IMR-90 (cell line): Measurements from ENCODE around the gene ARHGAP10. TPM values are rescaled to one million over a fixed set of nuclear protein-coding genes. Genes with fewer than 3 reads are reported as not detected.

ENCODE experiments used
- ATAC-seq: fragments of 200-7000 bp; cut with Tn5 transposase; 2 replicates; pipeline ENCODE4 v1.9.1; 2020; ENCODE audit warnings: low read depth, mild to moderate bottlenecking, moderate library complexity
- BruUV-seq: library from RNA; stranded (reverse); fragments of 400-500 nt; replicated peaks from 2 replicates; lab custom pipeline; 2021; lab: Mats Ljungman, UMichigan
- CTCF ChIA-PET: fragments of 300-600 bp; formaldehyde crosslinking; extraction: SDS; loops from one replicate; lab custom pipeline; 2021; ENCODE audit warnings: antibody characterized with exemption; lab: Yijun Ruan, JAX
- POLR2A ChIA-PET: fragments of 300-600 bp; sonication (Branson Sonifier 250); formaldehyde crosslinking; loops from one replicate; lab custom pipeline; 2022; ENCODE audit warnings: antibody characterized with exemption; ENCODE audit not compliant: unreplicated experiment; lab: Charles Lee
- DNase-seq: peaks from one replicate; pipeline ENCODE4 v3.0.0; 2013
- H2AFZ ChIP-seq: replicated peaks from 2 replicates; pipeline ENCODE3; 2013; ENCODE audit warnings: low read length, mild to moderate bottlenecking; ENCODE audit not compliant: poor library complexity
- H2AK5ac ChIP-seq: 2 replicates; pipeline ENCODE4 v1.6.1; 2013; ENCODE audit warnings: low read depth, low read length, inconsistent platforms
- H2AK9ac ChIP-seq: replicated peaks from 2 replicates; pipeline ENCODE3; 2013; ENCODE audit warnings: mild to moderate bottlenecking, low read depth, low read length, moderate library complexity; ENCODE audit not compliant: poor library complexity
- H2BK120ac ChIP-seq: 2 replicates; pipeline ENCODE4 v1.6.1; 2013; ENCODE audit warnings: low read depth, low read length, inconsistent platforms
- H2BK15ac ChIP-seq: 3 replicates; pipeline ENCODE4 v1.6.1; 2013; ENCODE audit warnings: low read depth, low read length, inconsistent platforms
- H2BK20ac ChIP-seq: 2 replicates; pipeline ENCODE4 v1.6.1; 2013; ENCODE audit warnings: low read depth, mild to moderate bottlenecking, inconsistent platforms, low read length, moderate library complexity
- H2BK5ac ChIP-seq: 2 replicates; pipeline ENCODE4 v1.6.1; 2013; ENCODE audit warnings: mild to moderate bottlenecking, low read depth, low read length, inconsistent platforms; ENCODE audit not compliant: poor library complexity, severe bottlenecking
- H3K14ac ChIP-seq: replicated peaks from 2 replicates; pipeline ENCODE4 v1.6.1; 2013; ENCODE audit warnings: low read depth, low read length, inconsistent platforms
- H3K18ac ChIP-seq: 2 replicates; pipeline ENCODE4 v1.6.1; 2013; ENCODE audit warnings: low read depth, low read length, control low read depth
- H3K23ac ChIP-seq: 2 replicates; pipeline ENCODE4 v1.6.1; 2013; ENCODE audit warnings: low read depth, low read length, inconsistent platforms
- H3K27ac ChIP-seq: 2 replicates; pipeline ENCODE4 v1.5.1; 2013; ENCODE audit warnings: mild to moderate bottlenecking, control low read depth, low read length; ENCODE audit not compliant: insufficient read depth
- H3K27me3 ChIP-seq: 2 replicates; pipeline ENCODE4 v1.6.1; 2013; ENCODE audit warnings: low read length; ENCODE audit not compliant: control insufficient read depth, insufficient read depth
- H3K36me3 ChIP-seq: 2 replicates; pipeline ENCODE4 v1.6.1; 2013; ENCODE audit warnings: low read length, mixed read lengths; ENCODE audit not compliant: control insufficient read depth, insufficient read depth
- H3K4ac ChIP-seq: 2 replicates; pipeline ENCODE4 v1.6.1; 2013; ENCODE audit warnings: low read depth, low read length, inconsistent platforms
- H3K4me1 ChIP-seq: 2 replicates; pipeline ENCODE4 v1.6.1; 2013; ENCODE audit warnings: low read length, mixed read lengths; ENCODE audit not compliant: control insufficient read depth, insufficient read depth
- H3K4me2 ChIP-seq: 2 replicates; pipeline ENCODE4 v1.6.1; 2013; ENCODE audit warnings: low read depth, mild to moderate bottlenecking, control low read depth, low read length, moderate library complexity
- H3K4me3 ChIP-seq: 2 replicates; pipeline ENCODE4 v1.5.1; 2013; ENCODE audit warnings: low read depth, mild to moderate bottlenecking, control low read depth, low read length, moderate library complexity; ENCODE audit not compliant: insufficient read depth
- H3K56ac ChIP-seq: 2 replicates; pipeline ENCODE4 v1.6.1; 2013; ENCODE audit warnings: low read length, inconsistent platforms; ENCODE audit not compliant: insufficient read depth; ENCODE audit errors: extremely low read depth
- H3K79me1 ChIP-seq, 2 experiments: 2 replicates each; pipeline ENCODE4 v1.6.1; 2013; ENCODE audit warnings: low read length in 2 of 2, inconsistent platforms in 1 of 2, low read depth in 1 of 2
- H3K9ac ChIP-seq: 2 replicates; pipeline ENCODE4 v1.6.1; 2013; ENCODE audit warnings: low read depth, low read length, control low read depth
- H3K9me1 ChIP-seq: 2 replicates; pipeline ENCODE4 v1.6.1; 2013; ENCODE audit warnings: low read length, inconsistent platforms; ENCODE audit not compliant: insufficient read depth
- H3K9me3 ChIP-seq: 2 replicates; pipeline ENCODE4 v1.6.1; 2013; ENCODE audit warnings: low read length; ENCODE audit not compliant: control insufficient read depth, insufficient read depth
- H4K20me1 ChIP-seq: 2 replicates; pipeline ENCODE4 v1.6.1; 2013; ENCODE audit warnings: low read length, inconsistent platforms; ENCODE audit not compliant: insufficient read depth
- H4K5ac ChIP-seq: 2 replicates; pipeline ENCODE4 v1.6.1; 2013; ENCODE audit warnings: mild to moderate bottlenecking, low read depth, low read length, control low read depth
- H4K8ac ChIP-seq, 2 experiments: 2 replicates each; pipeline ENCODE4 v1.6.1; 2013; ENCODE audit warnings: low read depth in 2 of 2, low read length in 2 of 2, control low read depth in 1 of 2, inconsistent platforms in 1 of 2
- H4K91ac ChIP-seq: 2 replicates; pipeline ENCODE4 v1.6.1; 2013; ENCODE audit warnings: low read depth, low read length, inconsistent platforms; ENCODE audit not compliant: insufficient read depth
- BHLHE40 ChIP-seq: fragments of 150-350 bp; IDR thresholded peaks from 2 replicates; pipeline ENCODE4 v1.6.1; 2016; ENCODE audit warnings: mild to moderate bottlenecking, low read depth, low read length
- CEBPB ChIP-seq: IDR thresholded peaks from 2 replicates; pipeline ENCODE4 v1.6.1; 2012; ENCODE audit warnings: low read depth, low read length, improper control_type of control experiment
- MAFK ChIP-seq: IDR thresholded peaks from 2 replicates; pipeline ENCODE4 v1.6.1; 2012; ENCODE audit warnings: low read depth, low read length, improper control_type of control experiment
- RCOR1 ChIP-seq: IDR thresholded peaks from 2 replicates; pipeline ENCODE4 v1.6.1; 2012; ENCODE audit warnings: mild to moderate bottlenecking, low read length, improper control_type of control experiment; ENCODE audit not compliant: insufficient replicate concordance
- RFX5 ChIP-seq: IDR thresholded peaks from 2 replicates; pipeline ENCODE4 v1.8.0; 2012; ENCODE audit warnings: low read depth, mild to moderate bottlenecking, low read length, moderate library complexity
- SMC3 ChIP-seq: fragments of 150-350 bp; IDR thresholded peaks from 2 replicates; pipeline ENCODE4 v1.6.1; 2016; ENCODE audit warnings: low read depth, mild to moderate bottlenecking, antibody characterized with exemption, low read length, moderate library complexity
- WGBS, 2 experiments: methylation state at CpG; one replicate each; pipeline versions ENCODE4 v1.1.5 to v1.1.7; 2013; ENCODE audit warnings: missing lambda C conversion rate in 2 of 2; ENCODE audit not compliant: insufficient read length in 1 of 2; ENCODE audit errors: extremely low coverage in 2 of 2; 5-methylcytosine and 5-hydroxymethylcytosine counted together
- dilution Hi-C: fragments of 300-500 bp; cut with HindIII; formaldehyde crosslinking; loops from one replicate; pipeline ENCODE4 v1.14.3; 2018; ENCODE audit warnings: low sequenced_read_pairs; ENCODE audit not compliant: unreplicated experiment
- in situ Hi-C: fragments of 300-500 bp; cut with MboI; formaldehyde crosslinking; loops from 3 replicates; pipeline ENCODE4 v1.14.3; 2019; ENCODE audit warnings: low sequenced_read_pairs, inconsistent platforms, mixed read lengths
- intact Hi-C: fragments of 100-400 bp; cut with micrococcal nuclease; formaldehyde crosslinking; loops from 2 replicates; pipeline ENCODE4 v1.10.0; 2022
- polyA plus RNA-seq, 3 experiments: library from polyadenylated mRNA; depleted of rRNA; stranded (reverse); fragments of >200 nt; gene quantifications; 2 replicates each; pipeline ENCODE4 v1.2.3, GENCODE V29; 2012; ENCODE audit warnings: low replicate concordance in 1 of 3
- total RNA-seq: library from RNA; depleted of rRNA; stranded (reverse); fragments of >200 nt; gene quantifications from 2 replicates; pipeline ENCODE4 v1.2.3, GENCODE V29; 2012

Gene ARHGAP10
- total and polyA plus RNA-seq, 2 of the 4 experiments (the other 2 are of a cell fraction) = 27.1 to 29.4 TPM

- no peak for ATAC-seq
- 83% methylated on average over 1 of the region's 4 CpGs; no CpG with 5 or more reads in 1 of the 2 experiments for WGBS, 2 experiments
- Histone ChIP-seq H3K4ac (no peak overlapping the region), H3K36me3 (no peaks in the 10 kb centered on the region), H2AFZ (no peak overlapping the region), H3K4me1 (no peaks in the 10 kb centered on the region), H2BK5ac (no peak overlapping the region), H4K91ac (no peak overlapping the region), H3K18ac (no peak overlapping the region), H2AK5ac (no peak overlapping the region), H3K27me3 (no peaks in the 10 kb centered on the region; the same call in 1 of the 2 replicates), H3K4me3 (no peak overlapping the region), H3K56ac (no peak overlapping the region), H3K27ac (no peak overlapping the region), H4K5ac (no peak overlapping the region), H3K9me3 (no peaks in the 10 kb centered on the region), H3K79me1 (no peaks in the 10 kb centered on the region), H2BK15ac (no peak overlapping the region), H3K23ac (no peak overlapping the region), H4K20me1 (no peaks in the 10 kb centered on the region), H2BK120ac (no peak overlapping the region), H2BK20ac (no peak overlapping the region), H4K8ac (no peak overlapping the region), H3K9ac (no peak overlapping the region), H3K4me2 (no peak overlapping the region), H3K9me1 (no peaks in the 10 kb centered on the region), H2AK9ac (no peak overlapping the region), H3K14ac (no peak overlapping the region)
- ChIA-PET POLR2A (no interaction called here), CTCF (no interaction called here)
- dilution Hi-C loops (no loop called here), in situ Hi-C loops (no loop called here), intact Hi-C loops (no loop called here)
- TF ChIP-seq MAFK = no peak
- no peak for TF ChIP-seq SMC3
- TF ChIP-seq BHLHE40 = no peak
- TF ChIP-seq RFX5 = no peak
- no peak for TF ChIP-seq CEBPB
- TF ChIP-seq RCOR1 = no peak
- no TSS peak for BruUV-seq
- no peak for DNase-seq
These were observed 386.3 kb downstream of the ARHGAP10 start for GRCh38 chr4:148118179-148118578.
